NCI-H2196 (cell line): ENCODE data around the gene KRTAP4-8.
"Not testable (repeated sequence)": the region's sequence is repeated elsewhere in the genome, so short reads cannot be mapped to it uniquely, and the experiment has no call there.

Experiments
- DNase-seq: peaks from one replicate; lab custom pipeline; 2025; ENCODE audit not compliant: unreplicated experiment; lab: John Stamatoyannopoulos, UW

Gene KRTAP4-8

DNA sequence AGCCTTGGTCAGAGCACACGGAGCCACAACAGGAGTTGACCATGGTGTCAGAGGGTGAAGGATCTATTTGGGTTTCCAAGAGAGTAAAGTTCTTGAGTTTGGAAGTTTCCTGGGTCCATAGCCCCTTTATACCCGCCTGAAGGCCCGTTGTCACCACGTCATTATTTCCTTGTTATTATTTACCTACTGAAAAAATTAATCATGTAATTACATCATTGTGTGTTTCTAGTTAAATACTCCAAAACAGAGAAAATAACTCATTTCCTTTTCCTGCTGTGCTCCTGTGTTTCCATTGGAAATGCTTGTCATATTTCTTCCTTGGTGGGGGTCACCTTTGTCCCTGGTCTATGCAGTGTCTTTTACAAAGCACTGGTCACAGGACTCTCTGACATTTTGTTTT is at the start of gene KRTAP4-8:
Gene KRTAP4-8, minus strand, starts transcription at position 101 of the 400 bp plus-strand sequence. Its CDS starts 58 bp downstream, at position 43.
- DNase-seq: no peak

DNA sequence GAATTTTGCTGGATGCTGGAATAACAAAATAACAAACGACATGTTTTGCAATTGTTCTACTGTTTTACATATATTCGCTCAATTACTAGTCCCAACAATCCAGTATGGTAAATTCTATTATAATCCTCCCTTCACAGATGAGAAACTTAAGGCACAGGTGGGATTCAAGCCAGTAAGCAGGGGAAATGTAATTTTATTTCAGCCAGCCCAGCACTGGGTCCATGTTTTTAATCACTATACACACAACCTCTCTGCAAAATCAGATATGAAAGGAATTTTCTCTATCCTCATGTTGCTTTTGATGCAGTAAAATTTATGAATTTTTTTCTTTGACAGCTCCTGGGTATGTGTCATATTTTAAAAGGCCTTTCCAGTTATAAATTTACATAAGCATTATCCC is 47.3 kb upstream of the KRTAP4-8 start:
- DNase-seq: no peak

DNA sequence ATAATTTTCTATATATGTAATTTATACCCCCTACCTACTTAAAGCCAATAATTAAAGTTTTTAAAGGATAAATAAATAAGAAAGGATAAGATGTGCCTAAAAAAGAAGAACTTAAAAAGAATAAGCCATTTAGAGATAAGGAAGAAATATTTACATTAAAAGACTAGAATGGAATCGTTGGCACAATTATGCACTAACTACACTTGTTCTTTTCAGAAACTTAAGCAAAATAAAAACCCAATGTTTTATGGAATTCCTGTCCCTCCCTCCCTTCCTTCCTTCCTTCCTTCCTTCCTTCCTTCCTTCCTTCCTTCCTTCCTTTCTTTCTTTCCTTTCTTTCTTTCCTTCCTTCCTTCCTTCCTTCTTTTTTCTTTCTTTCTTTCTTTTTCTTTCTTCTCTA is 46.9 kb upstream of the KRTAP4-8 start:
- no peak for DNase-seq

DNA sequence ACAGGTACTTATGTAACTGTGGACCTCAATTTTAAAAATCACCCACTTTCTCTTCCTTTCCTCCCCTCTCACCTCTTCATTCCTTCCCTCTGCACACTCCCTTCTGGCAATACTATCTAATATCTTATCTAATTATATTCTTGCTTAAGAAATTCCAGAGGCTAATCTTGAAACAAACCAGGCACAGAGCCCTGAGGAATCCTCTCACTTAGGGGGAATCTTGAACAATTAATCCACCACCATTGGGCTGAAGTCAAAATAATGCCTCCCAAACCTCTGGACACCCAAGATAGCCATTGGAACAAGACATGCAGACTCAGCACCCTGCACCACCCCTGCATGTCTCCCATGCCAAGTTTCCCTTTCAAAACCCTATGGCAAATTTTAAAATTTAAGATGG is 43.4 kb upstream of the KRTAP4-8 start:
- DNase-seq: no peak

DNA sequence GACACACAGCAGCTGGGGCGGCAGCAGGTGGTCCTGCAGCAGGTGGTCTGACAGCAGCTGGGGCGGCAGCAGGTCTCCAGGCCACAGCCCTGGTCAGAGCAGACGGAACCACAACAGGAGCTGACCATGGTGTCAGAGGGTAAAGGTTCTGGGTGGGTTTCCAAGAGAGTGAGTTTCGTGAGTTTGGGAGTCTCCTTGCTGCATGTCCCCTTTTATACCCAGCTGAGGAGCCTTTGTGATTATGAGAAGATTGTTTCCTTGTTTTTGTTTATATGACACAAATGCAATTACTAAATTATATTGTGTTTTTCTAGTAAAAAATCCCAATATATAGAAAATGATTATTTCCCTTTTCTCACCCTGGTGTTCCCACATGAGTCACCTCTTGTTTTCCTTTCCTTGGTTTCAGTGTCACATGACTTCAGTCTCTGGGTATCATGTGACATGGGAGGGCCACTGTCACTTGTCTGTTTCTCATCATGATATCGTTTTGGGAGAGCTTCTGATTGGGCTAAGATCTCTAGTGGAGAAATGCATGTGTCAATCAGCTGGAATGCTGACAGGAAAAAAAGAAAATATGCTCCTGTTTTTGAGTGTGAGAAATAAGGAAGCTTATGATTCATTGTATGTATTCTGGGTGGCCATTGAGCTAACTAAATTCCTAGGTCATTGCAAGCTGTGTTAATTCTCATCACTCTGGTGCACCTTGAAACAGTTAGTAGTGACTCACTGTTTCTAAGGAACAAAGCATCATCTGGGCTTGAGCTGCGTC is 42.6 kb upstream of the KRTAP4-8 start, which contains the start of gene KRTAP4-6:
Gene KRTAP4-6, minus strand, starts transcription at position 185 of the 772 bp plus-strand sequence. Its CDS starts 57 bp downstream, at position 128.
- DNase-seq: no peak

DNA sequence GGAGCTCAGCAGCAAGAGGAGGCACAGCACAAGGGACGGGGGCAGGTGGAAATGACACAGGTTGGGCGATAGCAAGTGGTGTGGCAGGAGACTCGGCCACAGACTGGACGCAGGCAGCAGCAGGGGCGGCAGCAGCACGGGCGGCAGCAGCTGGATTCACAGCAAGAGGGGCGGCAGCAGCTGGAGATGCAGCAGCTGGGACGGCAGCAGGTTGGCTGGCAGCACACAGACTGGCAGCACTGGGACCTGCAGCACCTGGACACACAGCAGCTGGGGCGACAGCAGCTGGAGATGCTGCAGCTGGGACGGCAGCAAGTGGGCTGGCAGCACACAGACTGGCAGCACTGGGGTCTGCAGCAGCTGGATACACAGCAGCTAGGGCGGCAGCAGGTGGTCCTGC is 41.9 kb upstream of the KRTAP4-8 start:
- DNase-seq: not testable (repeated sequence)

DNA sequence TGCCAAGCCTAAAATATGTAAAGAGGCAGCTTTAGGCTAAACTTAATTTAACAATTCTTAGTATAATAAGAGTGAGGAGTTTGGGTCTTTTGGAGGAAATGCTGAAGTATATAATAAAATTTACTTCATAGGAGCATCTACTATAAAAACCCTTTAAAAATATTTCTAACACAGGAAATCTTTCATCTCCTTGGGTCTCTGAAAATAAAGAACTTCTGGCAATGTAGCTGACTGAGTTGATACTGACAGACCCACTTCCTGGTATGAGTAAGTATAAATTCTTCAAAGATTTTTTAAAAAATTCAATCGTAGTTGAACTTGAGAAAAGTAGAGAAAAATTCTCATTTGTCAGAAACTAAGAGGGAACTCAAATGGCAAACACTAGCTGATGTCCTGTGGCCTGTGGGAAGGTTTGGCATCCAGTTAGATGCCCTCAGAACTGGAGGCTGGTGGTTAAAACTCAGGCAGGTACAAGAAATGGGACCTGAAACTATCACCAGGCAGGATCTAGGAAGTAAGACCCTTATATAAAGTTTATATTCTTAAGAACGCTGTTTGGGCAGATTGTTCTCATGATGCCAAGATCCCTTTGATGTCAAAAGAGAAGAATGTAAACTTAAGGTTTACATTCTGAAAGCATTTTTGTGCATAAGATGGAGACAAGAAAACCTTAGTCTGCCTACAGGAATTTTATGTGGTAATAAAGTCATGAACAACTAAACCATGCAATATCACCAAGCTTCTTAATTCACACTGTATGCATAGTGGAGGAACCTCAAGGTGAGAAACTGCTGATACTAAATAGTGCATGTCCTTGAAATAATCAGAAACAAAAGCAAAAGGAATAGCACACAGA is 36.2 kb upstream of the KRTAP4-8 start:
- no peak for DNase-seq

DNA sequence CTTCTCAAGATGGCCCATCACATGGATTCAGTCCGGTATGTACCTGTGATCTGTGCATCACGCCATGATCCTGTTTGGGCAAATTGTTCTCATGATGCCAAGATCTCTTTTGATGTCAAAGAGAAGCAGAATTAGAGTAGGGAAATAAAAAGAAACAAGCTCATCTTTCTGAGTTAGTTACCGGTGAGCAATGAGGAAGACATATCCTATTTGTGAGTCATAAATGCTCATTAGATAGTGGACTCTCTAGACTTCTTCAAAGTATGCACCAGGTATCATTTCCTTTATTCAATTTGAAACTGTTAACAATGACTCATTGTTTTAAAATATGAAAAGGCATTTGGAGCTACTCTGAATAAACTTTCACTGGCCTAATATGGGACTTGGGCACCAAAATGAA is 34.0 kb upstream of the KRTAP4-8 start:
- DNase-seq: no peak

DNA sequence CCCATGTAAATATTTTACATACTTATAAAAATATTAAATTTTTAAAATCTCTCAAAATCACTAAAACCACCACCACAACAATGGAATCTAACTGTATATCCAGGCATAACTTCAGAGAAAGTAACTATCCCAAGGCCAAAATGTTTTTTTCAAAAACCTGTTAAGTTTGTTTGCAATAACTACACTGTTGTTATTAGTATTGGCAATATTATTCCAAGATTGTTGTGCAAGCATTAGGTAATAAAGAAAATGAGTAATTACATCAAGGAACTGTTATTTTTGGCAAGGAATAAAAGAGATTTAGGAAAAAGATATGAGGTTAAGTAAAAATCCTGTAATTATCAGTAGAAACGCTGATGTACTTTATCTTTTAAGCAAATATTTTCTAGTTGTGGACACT is 29.4 kb upstream of the KRTAP4-8 start:
- DNase-seq: no peak

DNA sequence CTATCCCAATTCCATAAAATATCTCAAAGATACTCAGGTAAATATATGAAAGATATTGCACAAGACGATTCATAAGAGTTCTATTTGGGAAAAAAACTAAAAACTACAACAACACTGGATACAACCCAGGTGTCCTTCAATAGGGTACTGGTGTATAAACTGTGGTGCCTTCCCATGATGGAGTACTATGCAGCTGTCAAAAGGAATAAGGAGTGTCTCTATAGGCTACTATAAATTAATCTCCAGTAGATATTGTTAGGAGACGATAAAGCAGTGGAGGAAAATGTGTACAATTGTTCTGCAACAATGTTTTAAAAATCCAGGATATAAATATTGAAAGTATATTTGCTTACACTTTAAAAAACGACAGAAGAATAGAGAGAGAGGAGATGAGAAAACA is 28.5 kb upstream of the KRTAP4-8 start:
- no peak for DNase-seq

DNA sequence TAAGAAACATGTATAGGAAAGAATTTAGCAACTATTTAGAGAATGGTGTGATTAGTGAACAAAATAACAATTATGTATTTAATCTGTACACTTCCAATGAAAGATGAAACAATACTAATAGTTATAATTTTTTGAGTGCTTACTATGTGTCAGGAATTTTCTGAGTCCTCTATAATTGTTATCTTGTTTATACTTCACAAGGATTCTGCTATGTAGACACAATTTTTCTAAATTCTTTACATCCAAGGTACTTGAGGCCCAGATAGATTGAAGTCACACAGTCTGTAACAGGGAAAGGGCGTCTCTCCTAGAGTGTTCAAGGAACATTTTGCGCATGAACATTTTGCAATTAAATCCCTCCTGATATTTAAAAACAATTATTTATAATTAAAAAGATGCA is 27.1 kb upstream of the KRTAP4-8 start:
- no peak for DNase-seq

DNA sequence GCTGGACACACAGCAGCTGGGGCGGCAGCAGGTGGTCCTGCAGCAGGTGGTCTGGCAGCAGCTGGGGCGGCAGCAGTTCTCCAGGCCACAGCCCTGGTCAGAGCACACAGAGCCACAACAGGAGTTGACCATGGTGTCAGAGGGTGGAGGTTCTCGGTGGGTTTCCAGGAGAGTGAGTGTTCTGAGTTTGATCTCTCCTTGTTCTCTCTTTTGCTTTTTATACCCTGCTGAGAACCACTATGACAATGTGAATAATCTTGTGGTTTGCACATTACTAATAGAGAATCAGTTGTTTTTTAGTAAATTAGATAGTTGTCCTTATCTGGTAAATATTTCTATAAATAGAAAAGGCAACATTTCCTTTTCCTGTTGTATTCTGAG is 26.0 kb upstream of the KRTAP4-8 start, which contains the start of gene KRTAP4-12:
Gene KRTAP4-12, minus strand, starts transcription at position 192 of the 381 bp plus-strand sequence. Its CDS starts 60 bp downstream, at position 132.
- DNase-seq: not testable (repeated sequence)

DNA sequence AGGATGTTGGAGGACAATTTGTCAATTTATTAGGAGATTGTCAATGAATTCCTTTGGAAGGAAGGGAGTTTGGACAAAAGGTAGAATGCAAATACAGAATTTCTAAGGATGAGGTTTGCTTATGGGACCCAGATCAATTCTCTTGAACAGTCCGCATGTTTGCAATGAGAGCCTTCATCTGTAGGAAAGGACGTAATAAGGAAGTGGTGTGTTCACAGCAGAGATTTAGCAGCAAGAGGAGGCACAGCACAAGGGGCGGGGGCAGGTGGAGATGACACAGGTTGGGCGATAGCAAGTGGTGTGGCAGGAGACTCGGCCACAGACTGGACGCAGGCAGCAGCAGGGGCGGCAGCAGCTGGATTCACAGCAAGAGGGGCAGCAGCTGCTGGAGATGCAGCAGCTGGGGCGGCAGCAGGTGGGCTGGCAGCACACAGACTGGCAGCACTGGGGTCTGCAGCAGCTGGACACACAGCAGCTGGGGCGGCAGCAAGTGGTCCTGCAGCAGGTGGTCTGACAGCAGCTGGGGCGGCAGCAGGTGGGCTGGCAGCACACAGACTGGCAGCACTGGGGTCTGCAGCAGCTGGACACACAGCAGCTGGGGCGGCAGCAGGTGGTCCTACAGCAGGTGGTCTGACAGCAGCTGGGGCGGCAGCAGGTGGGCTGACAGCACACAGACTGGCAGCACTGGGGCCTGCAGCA is 25.5 kb upstream of the KRTAP4-8 start:
- DNase-seq: not testable (repeated sequence)

DNA sequence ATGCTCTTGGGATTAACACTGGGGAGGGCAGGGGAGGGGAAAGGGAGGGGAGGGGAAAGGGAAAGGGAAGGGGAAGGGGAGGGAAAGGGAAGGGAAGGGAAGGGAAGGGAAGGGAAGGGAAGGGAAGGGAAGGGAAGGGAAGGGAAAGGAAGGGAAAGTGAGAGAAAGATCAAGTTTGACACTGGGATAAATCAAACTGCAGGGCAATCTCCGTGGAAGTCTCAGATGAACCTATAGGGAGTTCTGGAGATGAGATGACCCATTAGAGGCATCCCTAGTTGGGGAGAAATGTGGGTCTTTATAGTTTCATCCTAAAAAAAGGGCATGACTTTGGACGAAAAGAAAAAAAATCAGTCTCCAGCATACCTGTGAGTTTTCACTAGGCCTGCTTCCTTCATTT is 23.8 kb upstream of the KRTAP4-8 start:
- DNase-seq: no peak

DNA sequence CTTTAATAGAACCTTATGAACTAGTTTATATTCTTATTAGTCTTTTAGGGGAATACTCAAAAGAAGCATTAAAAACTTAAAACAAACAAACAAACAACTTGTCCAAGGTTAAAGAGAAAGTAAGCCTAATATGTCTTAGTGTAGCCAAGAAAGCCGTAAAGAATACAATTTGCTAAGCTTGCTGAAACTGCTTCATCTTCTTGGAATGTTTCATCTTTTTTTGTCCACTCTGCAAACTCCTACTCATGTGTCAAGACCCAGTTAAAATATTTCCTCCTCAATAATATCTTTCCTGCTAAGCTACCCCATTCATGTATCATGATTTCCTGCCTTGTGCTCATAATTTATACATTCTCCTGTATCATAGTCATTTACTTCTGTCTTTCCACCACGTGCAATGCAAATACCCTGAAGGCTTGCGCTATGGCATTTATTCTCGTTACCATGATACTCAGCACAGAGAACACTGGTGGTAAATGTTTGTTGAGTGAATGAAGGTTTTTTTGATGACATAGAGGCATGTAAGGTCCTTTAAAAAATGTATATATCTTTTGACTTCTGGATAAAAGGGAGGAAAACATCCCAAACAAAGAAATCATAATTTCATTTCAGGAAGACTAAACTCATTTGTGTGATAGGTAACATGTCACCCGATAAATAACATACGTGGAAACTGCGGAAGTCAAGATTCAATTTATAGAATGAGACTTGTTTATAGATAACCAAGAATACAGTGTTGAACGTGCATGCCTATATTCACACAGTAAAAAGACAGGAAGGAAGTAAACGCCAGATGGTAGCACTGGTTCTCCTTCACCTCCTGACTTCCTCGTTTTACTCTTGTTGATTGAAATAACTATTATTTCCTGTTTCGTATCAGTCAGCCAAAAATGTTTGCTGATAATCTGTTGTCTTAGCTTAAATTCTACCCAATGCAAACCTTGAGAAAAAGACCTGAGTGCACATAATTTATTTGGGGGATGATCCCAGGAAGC is 22.1 kb upstream of the KRTAP4-8 start:
- DNase-seq: not testable (repeated sequence)

DNA sequence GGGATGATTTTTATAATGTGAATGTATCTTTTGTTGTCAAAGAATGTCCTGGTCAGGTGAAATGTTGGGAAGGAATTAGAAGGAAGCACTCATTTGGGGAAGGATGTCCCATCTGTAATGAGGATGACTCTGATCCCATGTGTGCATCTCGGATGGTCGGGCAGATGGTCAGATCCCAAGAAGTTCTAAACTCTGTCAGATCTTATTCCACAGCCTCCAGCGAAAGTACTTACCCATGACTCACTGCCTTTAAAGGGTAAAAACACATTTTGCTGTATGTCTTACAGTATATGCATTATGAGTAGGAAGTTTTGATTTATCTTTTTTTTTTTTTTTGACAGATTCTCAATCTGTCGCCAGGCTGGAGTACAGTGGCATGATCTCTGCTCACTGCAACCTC is 20.8 kb upstream of the KRTAP4-8 start:
- DNase-seq: no peak

DNA sequence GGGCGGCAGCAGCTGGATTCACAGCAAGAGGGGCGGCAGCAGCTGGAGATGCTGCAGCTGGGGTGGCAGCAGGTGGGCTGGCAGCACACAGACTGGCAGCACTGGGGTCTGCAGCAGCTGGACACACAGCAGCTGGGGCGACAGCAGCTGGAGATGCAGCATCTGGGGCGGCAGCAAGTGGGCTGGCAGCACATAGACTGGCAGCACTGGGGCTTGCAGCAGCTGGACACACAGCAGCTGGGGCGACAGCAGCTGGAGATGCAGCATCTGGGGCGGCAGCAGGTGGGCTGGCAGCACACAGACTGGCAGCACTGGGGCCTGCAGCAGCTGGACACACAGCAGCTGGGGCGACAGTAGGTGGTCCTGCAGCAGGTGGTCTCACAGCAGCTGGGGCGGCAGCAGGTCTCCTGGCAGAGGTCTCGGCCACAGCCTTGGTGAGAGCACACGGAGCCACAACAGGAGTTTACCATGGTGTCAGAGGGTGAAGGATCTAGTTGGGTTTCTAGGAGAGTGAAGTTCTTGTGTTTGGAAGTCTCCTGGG is 20.0 kb upstream of the KRTAP4-8 start, which contains the start of gene KRTAP4-11:
Gene KRTAP4-11, minus strand, starts transcription at position 528 of the 541 bp plus-strand sequence. Its CDS starts 58 bp downstream, at position 470.
- not testable (repeated sequence) for DNase-seq

DNA sequence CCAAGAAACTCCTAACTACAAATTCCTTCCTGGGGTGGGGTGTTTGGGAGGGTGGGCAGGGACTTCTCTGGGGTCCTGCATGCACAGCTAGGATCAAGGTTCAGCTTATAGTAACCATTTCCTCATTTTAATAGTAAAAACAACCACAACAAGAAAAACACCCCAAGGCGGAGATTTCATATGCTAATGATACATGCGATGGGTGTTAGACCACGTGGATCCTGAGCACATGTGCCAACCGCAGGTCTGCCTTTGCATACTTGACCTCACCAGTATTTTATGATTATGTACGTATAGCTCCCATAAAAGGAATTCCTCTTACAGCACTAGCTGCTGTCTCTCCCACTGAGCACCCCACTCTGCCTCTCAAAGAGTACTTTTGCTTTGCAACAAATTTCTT is 18.4 kb upstream of the KRTAP4-8 start:
- no peak for DNase-seq

DNA sequence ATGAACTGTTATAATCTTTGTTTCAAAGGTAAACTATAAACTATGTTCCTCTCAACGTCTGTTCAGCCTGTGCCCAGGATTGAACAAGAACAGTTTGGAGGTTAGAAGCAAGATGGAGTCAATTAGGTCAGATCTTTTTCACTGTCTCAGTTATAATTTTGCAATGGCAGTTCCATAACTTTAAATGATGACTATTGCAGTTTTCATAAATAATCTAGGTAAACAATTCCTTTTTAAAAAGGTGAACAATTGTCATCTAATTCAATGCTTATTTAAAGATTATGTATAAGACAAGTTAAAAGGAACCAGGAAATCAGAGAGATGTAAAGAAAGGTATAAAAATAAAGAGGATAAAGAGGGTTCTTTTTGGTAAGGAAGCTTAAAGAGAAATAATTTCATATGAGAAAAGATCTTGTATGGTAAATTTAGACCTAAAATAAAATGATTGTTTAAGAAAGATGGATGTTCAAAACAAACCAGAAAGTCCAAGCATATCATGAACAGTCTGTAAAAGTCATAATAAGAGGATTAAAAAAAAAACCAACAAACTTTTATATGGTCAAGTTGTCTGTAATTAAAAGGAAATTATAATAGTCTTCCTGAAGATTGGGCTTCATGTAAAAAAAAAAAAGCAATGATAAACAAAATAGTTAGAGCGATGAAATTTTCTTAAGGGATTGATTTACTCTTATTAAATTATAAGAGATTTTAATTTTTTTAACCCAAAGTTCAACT is 13.4 kb upstream of the KRTAP4-8 start:
- DNase-seq: no peak
